HEK293T (cell line): Measurements from ENCODE around the gene SLCO4A1.

Source experiments
- CTCF ChIA-PET: fragments of 350-600 bp; formaldehyde crosslinking; extraction: SDS; loops from one replicate; lab custom pipeline; 2021; ENCODE audit warnings: antibody characterized with exemption, inconsistent platforms; lab: Yijun Ruan, JAX
- POLR2A ChIA-PET: fragments of 350-600 bp; formaldehyde crosslinking; extraction: SDS; loops from one replicate; lab custom pipeline; 2020; ENCODE audit warnings: antibody characterized with exemption, inconsistent platforms; lab: Yijun Ruan, JAX
- DNase-seq: peaks from one replicate; pipeline ENCODE4 v3.0.0; 2012; ENCODE audit warnings: mixed read lengths; ENCODE audit errors: extremely low spot score
- ARNT ChIP-seq: fragments of 450-650 bp; IDR thresholded peaks from 2 replicates; pipeline ENCODE4 v1.6.1; 2017; ENCODE audit warnings: mild to moderate bottlenecking
- BHLHE40 ChIP-seq: fragments of 450-650 bp; IDR thresholded peaks from 2 replicates; pipeline ENCODE4 v1.6.1; 2016; ENCODE audit warnings: mild to moderate bottlenecking, moderate library complexity, borderline replicate concordance
- CTBP1 ChIP-seq: fragments of 450-650 bp; IDR thresholded peaks from 2 replicates; pipeline ENCODE4 v1.6.1; 2016; ENCODE audit warnings: borderline replicate concordance
- ELF4 ChIP-seq: fragments of 450-650 bp; IDR thresholded peaks from 2 replicates; pipeline ENCODE4 v1.6.1; 2017; ENCODE audit warnings: antibody characterized with exemption
- FOXA1 ChIP-seq: fragments of 450-650 bp; IDR thresholded peaks from 2 replicates; pipeline ENCODE4 v1.6.1; 2016; ENCODE audit warnings: mild to moderate bottlenecking
- FOXK2 ChIP-seq: fragments of 450-650 bp; IDR thresholded peaks from 2 replicates; pipeline ENCODE4 v1.6.1; 2016; ENCODE audit warnings: mild to moderate bottlenecking
- FOXM1 ChIP-seq: fragments of 450-650 bp; IDR thresholded peaks from 2 replicates; pipeline ENCODE4 v1.6.1; 2017; ENCODE audit warnings: mild to moderate bottlenecking, borderline replicate concordance
- HDGF ChIP-seq: fragments of 450-650 bp; IDR thresholded peaks from 2 replicates; pipeline ENCODE4 v1.6.1; 2017; ENCODE audit warnings: antibody characterized with exemption, borderline replicate concordance
- L3MBTL2 ChIP-seq: fragments of 450-650 bp; conservative IDR thresholded peaks from 2 replicates; pipeline ENCODE4 v1.6.1; 2016; ENCODE audit warnings: mild to moderate bottlenecking
- LEF1 ChIP-seq: fragments of 450-650 bp; IDR thresholded peaks from 2 replicates; pipeline ENCODE4 v1.6.1; 2017; ENCODE audit warnings: mild to moderate bottlenecking, borderline replicate concordance
- NFRKB ChIP-seq: fragments of 450-650 bp; IDR thresholded peaks from 2 replicates; pipeline ENCODE4 v1.6.1; 2016; ENCODE audit warnings: mild to moderate bottlenecking, moderate library complexity
- PKNOX1 ChIP-seq: fragments of 450-650 bp; IDR thresholded peaks from 2 replicates; pipeline ENCODE4 v1.6.1; 2016
- SP1 ChIP-seq: fragments of 450-650 bp; IDR thresholded peaks from 2 replicates; pipeline ENCODE4 v1.6.1; 2017
- SUZ12 ChIP-seq: fragments of 450-650 bp; IDR thresholded peaks from 2 replicates; pipeline ENCODE4 v1.6.1; 2016; ENCODE audit warnings: mild to moderate bottlenecking
- TARDBP ChIP-seq: fragments of 450-650 bp; IDR thresholded peaks from 2 replicates; pipeline ENCODE4 v1.6.1; 2016
- ZNF384 ChIP-seq: fragments of 450-650 bp; IDR thresholded peaks from 2 replicates; pipeline ENCODE4 v1.6.1; 2016

Gene SLCO4A1

GRCh38 chr20:62653951-62654685 is 11.8 kb downstream of the SLCO4A1 start:
- CTCF ChIA-PET: interaction anchor here (0.5 kb wide), 1 partner anchor 182 kb away, joined by 3 read pairs; no protein-coding TSS in a partner anchor
- POLR2A ChIA-PET: interaction anchor here (1.5 kb wide), 1 partner anchor 12 kb away, joined by 5 read pairs; the partner anchor contains the start of gene SLCO4A1
- TF ChIP-seq SP1 (no peak), NFRKB (no peak), CTBP1 (no peak), FOXK2 (no peak), FOXA1 (no peak), LEF1 (no peak), L3MBTL2 (no peak), PKNOX1 (no peak), ELF4 (no peak), FOXM1 (no peak), BHLHE40 (no peak), SUZ12 (no peak)
- no peak for DNase-seq

GRCh38 chr20:62655282-62656196 is 13.2 kb downstream of the SLCO4A1 start:
- ChIA-PET CTCF (interaction anchor here (0.9 to 1.2 kb wide), 2 partner anchors 136 to 156 kb away, joined by 3 read pairs; no protein-coding TSS in a partner anchor), POLR2A (interaction anchor here (0.7 to 1.5 kb wide), 3 partner anchors 9 to 139 kb away, joined by 3 to 5 read pairs (median 4); partner anchors contain the start of gene SLCO4A1)
- no peak for DNase-seq
- TF ChIP-seq SUZ12: no peak
- no peak for TF ChIP-seq L3MBTL2
- no peak for TF ChIP-seq HDGF
- TF ChIP-seq FOXM1: no peak
- TF ChIP-seq TARDBP: no peak
- TF ChIP-seq CTBP1: no peak
- TF ChIP-seq ZNF384: no peak
- TF ChIP-seq LEF1: no peak
- TF ChIP-seq PKNOX1: no peak
- no peak for TF ChIP-seq NFRKB
- no peak for TF ChIP-seq SP1

GRCh38 chr20:62656197-62656918 is 14.1 kb downstream of the SLCO4A1 start:
- no peak for DNase-seq
- TF ChIP-seq TARDBP (no peak), CTBP1 (no peak), ZNF384 (no peak), FOXM1 (no peak), FOXA1 (no peak), FOXK2 (no peak), L3MBTL2 (no peak), ARNT (no peak), SUZ12 (no peak), HDGF (no peak), LEF1 (no peak), NFRKB (no peak), ELF4 (no peak), SP1 (no peak), PKNOX1 (no peak), BHLHE40 (no peak)
- POLR2A ChIA-PET: interaction anchor here (0.6 to 1.2 kb wide), 3 partner anchors 7 to 138 kb away, joined by 3 to 4 read pairs (median 3); no protein-coding TSS in a partner anchor
- CTCF ChIA-PET: interaction anchor here (0.9 to 1.2 kb wide), 2 partner anchors 135 to 157 kb away, joined by 3 read pairs; no protein-coding TSS in a partner anchor

- POLR2A ChIA-PET: interaction anchor here (0.6 kb wide), 1 partner anchor 8 kb away, joined by 3 read pairs; no protein-coding TSS in a partner anchor
- TF ChIP-seq TARDBP (no peak), FOXK2 (no peak), BHLHE40 (no peak), PKNOX1 (no peak), ZNF384 (no peak), NFRKB (no peak)
- no peak for DNase-seq
- CTCF ChIA-PET: interaction anchor here (1.2 kb wide), 1 partner anchor 157 kb away, joined by 3 read pairs; no protein-coding TSS in a partner anchor
Measured at GRCh38 chr20:62656919-62657588, 14.8 kb downstream of the SLCO4A1 start.
